ENCODE results near the gene ARFGEF2.

ARFGEF2 gene

GRCh38 chr20:48899881-48900280 lies 21.6 kb upstream of the ARFGEF2 start:
- no peak for FAIRE-seq

- FAIRE-seq = no peak
These were observed 20.2 kb upstream of the ARFGEF2 start for GRCh38 chr20:48901326-48901725.

GRCh38 chr20:48903705-48904104 lies 17.8 kb upstream of the ARFGEF2 start:
- FAIRE-seq = no peak

GRCh38 chr20:48904566-48905296 lies 16.8 kb upstream of the ARFGEF2 start:
- peak; percentile 32 for FAIRE-seq

- FAIRE-seq = no peak
These were observed 16.2 kb upstream of the ARFGEF2 start for GRCh38 chr20:48905297-48905647.

- no peak for FAIRE-seq
These were observed 15.2 kb upstream of the ARFGEF2 start for GRCh38 chr20:48906221-48906877.

GRCh38 chr20:48908656-48909319 lies 12.7 kb upstream of the ARFGEF2 start:
- FAIRE-seq = no peak

- FAIRE-seq = no peak
These were observed 11.6 kb upstream of the ARFGEF2 start for GRCh38 chr20:48909910-48910309.

- FAIRE-seq = no peak
These were observed 11.1 kb upstream of the ARFGEF2 start for GRCh38 chr20:48910347-48910781.

- FAIRE-seq = no peak
These were observed 9.4 kb upstream of the ARFGEF2 start for GRCh38 chr20:48912065-48912464.

GRCh38 chr20:48916699-48917098 lies 4.8 kb upstream of the ARFGEF2 start:
- FAIRE-seq = no peak

- FAIRE-seq = no peak
These were observed 2.1 kb upstream of the ARFGEF2 start for GRCh38 chr20:48919336-48919881.

GRCh38 chr20:48919882-48920526 lies 1.5 kb upstream of the ARFGEF2 start:
- FAIRE-seq = no peak

- FAIRE-seq = no peak
These were observed 864 bp upstream of the ARFGEF2 start for GRCh38 chr20:48920527-48921167.

- no peak for FAIRE-seq
These were observed 641 bp downstream of the ARFGEF2 start for GRCh38 chr20:48921883-48922820.

GRCh38 chr20:48923149-48923718 lies 1.7 kb downstream of the ARFGEF2 start:
- FAIRE-seq = no peak

- FAIRE-seq = no peak
These were observed 3.2 kb downstream of the ARFGEF2 start for GRCh38 chr20:48924756-48925109.

- FAIRE-seq = no peak
These were observed 4.8 kb downstream of the ARFGEF2 start for GRCh38 chr20:48926267-48926666.

- FAIRE-seq = no peak
These were observed 5.3 kb downstream of the ARFGEF2 start for GRCh38 chr20:48926821-48927220.

GRCh38 chr20:48928832-48929725 lies 7.6 kb downstream of the ARFGEF2 start:
- no peak for FAIRE-seq
